Upper lobe of left lung (tissue), 4 donors: Measurements from ENCODE around the gene SPPL3.

Experiments
- CTCF ChIP-seq, 6 experiments: fragments of 450-650 bp in 4 of 6; fragments of 200-600 bp in 2 of 6; sonication (generic) in 2 of 6; IDR thresholded peaks; one replicate each; pipeline ENCODE4 v1.5.1; 2016 to 2019; ENCODE audit warnings: antibody characterized with exemption in 6 of 6
- EP300 ChIP-seq, 4 donors: sonication (generic); formaldehyde crosslinking; IDR thresholded peaks; one replicate each; pipeline ENCODE4 v1.5.1; 2017; ENCODE audit warnings: antibody characterized with exemption in 4 of 4, control low read depth in 2 of 4
- POLR2A ChIP-seq, 4 donors: fragments of 450-650 bp; IDR thresholded peaks; one replicate each; pipeline ENCODE4 v1.5.1; 2016 to 2017; ENCODE audit warnings: antibody characterized with exemption in 4 of 4, mild to moderate bottlenecking in 2 of 4

GRCh38 chr12:120818416-120818815 is 85.7 kb downstream of the SPPL3 start:
- no peak for TF ChIP-seq CTCF (IDR thresholded peaks at IDR 0.05)
- TF ChIP-seq EP300 (IDR thresholded peaks at IDR 0.05), result no peak
- TF ChIP-seq POLR2A (IDR thresholded peaks at IDR 0.05), result no peak
